ENCODE measurements around the gene COQ7. TPM values are rescaled to one million over a fixed set of nuclear protein-coding genes. Genes with fewer than 3 reads are reported as not detected.

The COQ7 gene
- total RNA-seq, 1 experiment from 2014 or later, result 39.6 TPM

GRCh38 chr16:19093631-19094541, 26.5 kb downstream of the COQ7 start:
- POLR2A ChIA-PET, result interaction anchor here (0.6 to 1.7 kb wide), 4 partner anchors 9 to 317 kb away, joined by 3 to 11 read pairs (median 4); no protein-coding TSS in a partner anchor
- CTCF ChIA-PET, result interaction anchor here (0.5 to 2.1 kb wide), 16 partner anchors 11 to 434 kb away, joined by 3 to 13 read pairs (median 4); partner anchors contain the start of gene ITPRIPL2
- Histone ChIP-seq H3K27ac (ENCODE audit: low read length) (peak overlapping the region; percentile 93; the same call in 1 of the 2 replicates), H3K36me3 (ENCODE audit: control insufficient read depth, insufficient read depth, low read length) (no peaks in the 10 kb centered on the region), H3K9me3 (ENCODE audit: control insufficient read depth, insufficient read depth, low read depth, low read length) (peaks cover 7% of the 10 kb centered on the region; the same call in 1 of the 2 replicates), H3K27me3 (ENCODE audit: control insufficient read depth, insufficient read depth, low read length) (no peaks in the 10 kb centered on the region), H3K4me3 (ENCODE audit: low read depth in 2 of 2, low read length in 2 of 2) (no peak overlapping the region), H3K4me1 (ENCODE audit: control insufficient read depth, insufficient read depth, low read length) (peaks cover 26% of the 10 kb centered on the region)
- TF ChIP-seq TCF7L2 (IDR thresholded peaks at IDR 0.05; ENCODE audit: low read depth, low read length) (no peak), REST (IDR thresholded peaks at IDR 0.05; ENCODE audit: insufficient read depth in 1 of 2, low read depth in 2 of 2, low read length in 1 of 2) (no peak), CTCF (IDR thresholded peaks at IDR 0.05) (no peak), POLR2AphosphoS5 (IDR thresholded peaks at IDR 0.05; ENCODE audit: low read depth, low read length) (no peak), SIN3A (IDR thresholded peaks at IDR 0.05; ENCODE audit: borderline replicate concordance, insufficient read depth, low read depth, low read length) (no peak)
- ATAC-seq (no peak), DNase-seq (ENCODE audit: low read depth, low spot score) (no peak)
- intact Hi-C loops (cut with micrococcal nuclease; ENCODE audit: unreplicated experiment) (no loop called here), in situ Hi-C loops (cut with HindIII; ENCODE audit: low pct_unique_long_range_greater_than_20kb, low sequenced_read_pairs) (no loop called here)
- no TSS peak for BruUV-seq (replicated peaks)

- peaks cover 7% of the 10 kb centered on the region; the same call in 1 of the 2 replicates for H3K9me3 ChIP-seq (ENCODE audit: control insufficient read depth, insufficient read depth, low read depth, low read length)
- peak overlapping the region; percentile 31 to 54 for H3K4me3 ChIP-seq (ENCODE audit: low read depth in 2 of 2, low read length in 2 of 2)
- ATAC-seq (peak; percentile 95), DNase-seq (ENCODE audit: low read depth, low spot score) (peak; percentile 77)
- TSS peak; percentile 97 for BruUV-seq (replicated peaks)
- intact Hi-C loops (cut with micrococcal nuclease; ENCODE audit: unreplicated experiment) (no loop called here), in situ Hi-C loops (cut with HindIII; ENCODE audit: low pct_unique_long_range_greater_than_20kb, low sequenced_read_pairs) (no loop called here)
- no peaks in the 10 kb centered on the region for H3K36me3 ChIP-seq (ENCODE audit: control insufficient read depth, insufficient read depth, low read length)
- peak overlapping the region; percentile 93 for H3K27ac ChIP-seq (ENCODE audit: low read length)
- CTCF ChIA-PET, result interaction anchor here (0.5 to 2.1 kb wide), 19 partner anchors 9 to 433 kb away, joined by 3 to 13 read pairs (median 4); partner anchors contain the start of genes ITPRIPL2 and TMC7
- peaks cover 26% of the 10 kb centered on the region for H3K4me1 ChIP-seq (ENCODE audit: control insufficient read depth, insufficient read depth, low read length)
- H3K27me3 ChIP-seq (ENCODE audit: control insufficient read depth, insufficient read depth, low read length), result no peaks in the 10 kb centered on the region
- POLR2A ChIA-PET, result interaction anchor here (0.6 to 1.7 kb wide), 7 partner anchors 8 to 94 kb away, joined by 3 to 11 read pairs (median 6); partner anchors contain the start of gene ITPRIPL2
- TF ChIP-seq POLR2AphosphoS5 (IDR thresholded peaks at IDR 0.05; ENCODE audit: low read depth, low read length), result peak; percentile 53; the same call in 1 of the 2 replicates
- no peak for TF ChIP-seq TCF7L2 (IDR thresholded peaks at IDR 0.05; ENCODE audit: low read depth, low read length)
- TF ChIP-seq CTCF (IDR thresholded peaks at IDR 0.05), result peak; percentile 75
- TF ChIP-seq SIN3A (IDR thresholded peaks at IDR 0.05; ENCODE audit: borderline replicate concordance, insufficient read depth, low read depth, low read length), result no peak
- no peak for TF ChIP-seq REST (IDR thresholded peaks at IDR 0.05; ENCODE audit: insufficient read depth in 1 of 2, low read depth in 2 of 2, low read length in 1 of 2)
These were observed 27.3 kb downstream of the COQ7 start for GRCh38 chr16:19094542-19095365.
